Activated T-cell treated with anti-CD3 and anti-CD28 coated beads for 24 hours (primary cell): ENCODE measurements around the gene EPB41L4B.
"Not testable (repeated sequence)": the region's sequence is repeated elsewhere in the genome, so short reads cannot be mapped to it uniquely, and the experiment has no call there.

Source experiments
- DNase-seq: peaks from one replicate; pipeline ENCODE4 v3.0.0-alpha.2; 2020; ENCODE audit warnings: low read depth

The EPB41L4B gene

DNA sequence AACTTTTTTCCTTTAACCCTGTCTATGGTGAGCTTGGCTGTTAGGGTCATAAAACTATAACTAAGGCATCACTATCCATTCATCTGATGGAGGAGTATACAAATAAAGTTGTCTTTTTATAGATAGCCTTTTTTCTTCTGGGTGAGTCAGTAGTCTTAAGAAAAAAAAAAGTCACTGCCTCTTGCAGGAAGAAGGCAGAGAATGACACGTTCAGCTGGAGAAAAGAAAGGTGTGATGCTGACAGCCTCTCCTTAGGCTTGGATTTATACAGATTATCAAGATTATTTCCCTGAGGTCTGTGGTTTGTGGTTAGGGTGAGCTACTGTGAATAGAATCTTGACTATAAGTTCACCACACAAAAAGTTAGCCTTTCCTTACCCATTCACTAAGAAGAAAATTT lies 23.0 kb downstream of the EPB41L4B start:
- no peak for DNase-seq

DNA sequence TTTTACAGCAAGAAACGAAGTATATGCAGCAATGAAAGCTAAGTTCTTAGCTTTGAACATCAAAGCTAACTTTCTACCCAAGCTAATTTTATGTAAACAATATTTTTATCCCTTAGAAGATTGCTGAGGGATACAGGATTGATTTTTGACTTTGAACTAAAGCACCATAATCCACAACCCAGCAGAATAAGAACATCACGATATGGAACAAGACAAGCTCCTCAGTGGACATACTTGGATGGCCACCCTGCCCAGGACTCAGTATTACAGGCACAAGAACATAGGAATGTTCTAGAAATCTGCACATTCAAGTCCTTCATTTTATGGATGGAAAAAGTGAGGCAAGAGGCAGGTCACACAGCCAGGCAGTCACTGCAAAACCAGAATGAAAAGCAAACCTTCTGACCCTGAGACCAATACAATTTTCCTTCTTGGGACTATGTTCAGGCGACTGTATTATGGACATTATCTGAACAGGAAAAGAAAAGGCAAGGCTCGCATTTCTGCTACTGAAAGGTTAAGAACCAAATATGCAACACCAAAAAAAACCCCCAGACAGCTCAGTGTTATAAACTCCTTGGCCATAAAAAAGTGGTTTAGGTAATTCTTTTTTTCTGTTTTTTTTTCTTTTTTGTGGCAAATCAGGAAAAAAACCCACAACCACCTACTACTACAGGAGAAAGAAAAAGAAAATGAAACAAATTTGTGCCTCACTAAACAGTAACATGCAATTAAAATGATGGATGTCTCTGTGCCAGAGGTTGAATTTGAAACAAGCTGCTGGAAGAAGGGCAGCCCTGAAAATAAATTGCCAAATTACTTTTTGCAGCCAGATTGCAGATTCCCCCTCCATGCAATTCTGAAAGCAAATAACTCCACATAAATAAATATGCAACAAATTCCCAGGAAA lies 25.4 kb downstream of the EPB41L4B start:
- no peak for DNase-seq

DNA sequence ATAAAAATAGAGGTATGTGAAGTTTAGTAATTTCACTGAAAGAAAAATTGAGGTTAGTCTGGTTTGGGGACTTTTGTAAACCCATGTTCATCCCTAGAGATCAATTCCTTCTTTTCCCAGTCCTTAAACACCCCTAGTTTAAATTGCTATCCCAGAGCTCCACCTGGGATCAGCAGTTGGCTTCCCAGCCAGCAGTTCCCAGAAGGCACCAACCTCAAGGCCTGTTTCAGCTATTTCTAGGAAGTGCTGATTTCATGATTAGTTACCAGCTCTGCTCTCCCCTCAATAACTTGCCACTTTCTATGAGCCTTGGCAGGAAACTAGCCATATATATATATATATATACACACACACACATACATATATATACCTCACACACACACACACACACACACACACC lies 30.5 kb downstream of the EPB41L4B start:
- DNase-seq, result no peak

DNA sequence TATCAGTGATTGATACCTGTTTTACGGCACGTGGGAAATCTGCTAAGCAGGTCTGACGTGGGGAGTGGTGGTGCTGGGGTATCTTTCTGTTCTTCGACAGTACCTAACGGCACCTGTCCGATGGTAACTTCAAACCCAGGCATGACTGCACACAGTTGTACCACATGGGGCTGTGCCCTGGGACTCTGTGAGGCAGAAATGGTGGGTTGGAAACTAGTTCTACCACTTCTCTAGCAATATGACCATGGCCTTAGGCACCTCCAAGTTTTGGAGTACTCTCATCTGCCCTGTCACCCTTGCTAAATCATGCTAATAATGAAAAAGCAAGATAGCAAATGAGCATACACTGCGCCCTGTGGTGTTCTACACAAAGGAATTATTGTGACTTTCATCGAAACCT lies 30.9 kb downstream of the EPB41L4B start:
- DNase-seq, result no peak

DNA sequence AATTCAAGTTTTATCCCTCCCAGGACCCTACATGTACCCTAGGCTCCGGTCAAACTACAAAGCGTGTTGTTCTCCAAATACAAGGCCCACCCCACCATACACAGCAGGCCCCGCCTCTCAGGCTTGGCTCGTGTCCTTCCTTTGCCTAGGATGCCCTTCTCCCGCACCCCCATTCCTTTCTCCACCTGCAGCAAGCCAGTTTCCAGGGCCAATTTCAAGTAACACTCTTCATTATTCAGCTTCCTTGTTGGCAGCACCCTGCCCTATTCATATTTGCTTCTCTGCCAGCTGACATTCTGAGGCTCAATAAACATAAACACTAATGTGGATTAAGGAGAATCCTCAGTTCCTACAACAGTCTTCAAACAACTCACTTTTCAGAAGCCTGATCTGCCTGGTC lies 31.7 kb downstream of the EPB41L4B start:
- DNase-seq, result no peak

DNA sequence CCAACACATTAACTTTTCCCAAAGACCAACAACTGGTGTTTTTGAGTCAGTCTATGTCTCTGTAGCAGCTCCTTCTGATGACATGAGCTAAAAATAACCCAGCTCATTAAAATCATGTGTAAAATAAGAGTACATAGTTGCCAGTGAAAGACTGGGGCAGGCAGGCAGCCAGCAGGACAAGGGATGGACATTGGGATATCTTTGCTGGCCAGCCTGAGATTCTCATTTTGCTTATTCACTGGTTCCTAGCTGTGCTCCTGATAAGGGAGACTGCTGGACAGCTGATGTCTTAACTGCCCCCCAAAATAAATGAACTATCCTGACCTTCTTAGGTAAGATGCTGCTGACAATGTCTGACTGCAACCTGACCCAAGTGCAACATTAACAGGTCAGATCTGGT lies 33.9 kb downstream of the EPB41L4B start:
- no peak for DNase-seq

DNA sequence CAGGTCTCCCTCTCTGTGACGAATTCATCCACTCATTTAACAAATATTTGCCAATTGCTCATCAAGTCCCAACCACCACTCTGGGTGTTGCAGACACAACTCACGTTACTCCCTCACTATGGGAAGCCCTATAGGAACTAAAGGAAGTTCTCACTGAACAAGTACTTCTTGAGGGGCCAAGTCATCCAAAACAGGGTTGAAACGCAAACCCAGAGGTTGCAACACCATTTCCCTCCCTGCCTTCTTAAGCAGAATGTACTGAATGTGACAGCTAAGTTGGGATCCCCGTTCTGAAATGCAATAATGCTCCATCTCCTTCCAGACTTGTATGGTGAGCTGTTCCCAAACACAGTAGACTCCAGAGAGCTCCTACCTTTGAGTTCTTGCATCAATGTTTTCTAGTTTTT lies 34.3 kb downstream of the EPB41L4B start:
- no peak for DNase-seq

DNA sequence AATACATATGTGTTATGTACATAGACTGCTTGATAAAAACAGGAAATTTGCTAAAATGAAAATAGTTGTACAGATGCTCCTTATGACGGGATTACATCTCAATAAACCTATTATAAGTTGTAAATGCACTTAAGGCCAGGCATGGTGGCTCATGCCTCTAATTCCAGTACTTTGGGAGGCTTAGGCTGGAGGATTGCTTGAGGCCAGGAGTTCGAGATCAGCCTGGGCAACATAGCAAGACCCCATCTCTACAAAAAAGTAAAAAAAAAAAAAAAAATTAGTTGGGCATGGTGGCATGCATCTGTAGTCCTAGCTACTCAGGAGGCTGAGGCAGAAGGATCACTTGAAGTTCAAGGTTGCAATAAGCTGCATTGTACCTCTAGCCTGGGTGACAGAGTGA lies 37.2 kb downstream of the EPB41L4B start:
- DNase-seq, result not testable (repeated sequence)

DNA sequence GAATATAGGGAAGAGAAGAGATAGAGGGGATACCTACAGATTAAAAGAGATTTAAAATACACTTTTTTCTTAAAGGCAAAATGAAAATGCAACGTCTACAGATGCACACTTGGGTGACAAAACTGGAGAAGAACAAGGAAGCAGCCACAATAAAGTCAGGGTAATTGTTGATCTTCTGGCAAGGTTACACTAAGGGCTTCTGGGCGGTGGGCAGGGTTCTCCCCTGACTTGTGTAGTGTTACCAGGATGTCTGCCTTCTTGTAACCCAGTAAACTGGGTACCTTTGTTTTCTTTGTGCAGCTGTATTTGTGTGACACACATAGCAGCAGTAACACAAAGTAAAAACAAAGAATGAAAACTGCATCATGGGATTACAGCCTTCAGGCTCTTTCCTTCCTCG lies 37.8 kb downstream of the EPB41L4B start:
- DNase-seq, result no peak

DNA sequence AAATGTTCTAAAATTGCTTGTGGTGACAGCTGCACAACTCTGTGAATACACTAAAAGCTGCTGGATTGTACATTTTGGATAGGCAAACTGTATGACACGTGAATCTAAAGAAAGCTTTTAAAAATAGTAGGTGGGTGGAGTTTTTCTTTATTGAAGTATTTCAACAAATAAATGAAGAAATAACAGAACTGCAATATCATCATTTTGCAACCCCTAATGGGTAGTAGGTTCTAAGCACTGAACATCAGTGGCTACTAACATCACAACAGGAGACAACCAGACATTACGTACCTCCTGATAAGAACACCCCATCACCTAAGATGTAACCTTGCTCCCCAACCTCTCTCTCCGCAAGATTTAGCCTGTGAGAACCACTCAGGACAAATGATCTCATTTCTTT lies 38.6 kb downstream of the EPB41L4B start:
- DNase-seq, result no peak

DNA sequence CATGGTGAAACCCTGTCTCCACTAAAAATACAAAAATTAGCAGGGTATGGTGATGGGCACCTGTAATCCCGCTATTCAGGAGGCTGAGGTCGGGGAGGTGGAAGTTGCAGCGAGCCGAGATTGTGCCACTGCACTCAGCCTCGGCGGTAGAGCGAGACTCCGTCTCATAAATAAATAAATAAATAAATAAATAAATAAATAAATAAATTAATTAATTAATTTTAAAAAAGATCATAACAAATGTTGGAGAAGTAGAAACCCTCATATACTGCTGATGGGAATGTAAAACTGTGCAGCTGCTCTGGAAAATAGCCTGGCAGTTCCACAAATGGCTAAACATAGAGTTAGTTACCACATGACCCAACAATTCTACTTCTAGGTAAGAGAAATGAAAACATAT lies 39.3 kb downstream of the EPB41L4B start:
- DNase-seq, result no peak

DNA sequence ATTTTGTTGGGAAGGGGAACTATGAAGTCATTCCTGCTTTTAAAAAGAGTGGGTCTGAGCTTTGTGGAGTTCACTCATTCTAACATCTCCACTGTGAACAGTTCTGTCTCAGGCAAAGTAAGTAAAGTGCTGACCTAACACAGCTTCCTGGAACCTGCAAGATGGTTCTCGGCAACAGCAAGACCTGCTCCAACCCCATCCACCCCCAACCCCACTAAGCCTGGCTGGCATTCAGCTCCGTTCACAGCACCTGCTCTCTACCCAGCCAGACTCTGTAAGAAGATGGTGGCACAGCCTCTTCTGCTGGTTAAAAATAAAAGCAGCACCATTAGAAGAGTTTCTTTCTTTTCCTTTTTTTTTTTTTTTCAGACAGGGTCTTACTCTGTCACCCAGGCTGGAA lies 42.0 kb downstream of the EPB41L4B start:
- no peak for DNase-seq

DNA sequence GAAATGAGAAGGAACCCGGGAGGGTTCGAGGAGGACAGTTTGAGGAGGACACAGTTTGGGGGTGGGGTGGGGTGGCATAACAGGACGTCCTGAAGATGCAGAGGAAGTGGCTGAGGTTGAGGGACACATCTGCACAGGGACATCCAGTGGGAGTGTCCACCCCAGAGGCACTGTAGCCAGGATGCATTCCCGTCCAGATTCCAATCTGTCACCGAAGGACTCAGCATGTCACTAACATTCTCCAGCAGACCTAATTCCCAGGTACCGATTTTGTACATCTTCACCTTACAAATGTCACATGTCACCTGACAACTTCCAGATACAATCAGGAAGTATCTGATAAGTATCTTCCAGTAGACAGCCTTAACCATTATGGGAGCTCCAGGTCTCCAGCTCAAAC lies 42.6 kb downstream of the EPB41L4B start:
- no peak for DNase-seq

DNA sequence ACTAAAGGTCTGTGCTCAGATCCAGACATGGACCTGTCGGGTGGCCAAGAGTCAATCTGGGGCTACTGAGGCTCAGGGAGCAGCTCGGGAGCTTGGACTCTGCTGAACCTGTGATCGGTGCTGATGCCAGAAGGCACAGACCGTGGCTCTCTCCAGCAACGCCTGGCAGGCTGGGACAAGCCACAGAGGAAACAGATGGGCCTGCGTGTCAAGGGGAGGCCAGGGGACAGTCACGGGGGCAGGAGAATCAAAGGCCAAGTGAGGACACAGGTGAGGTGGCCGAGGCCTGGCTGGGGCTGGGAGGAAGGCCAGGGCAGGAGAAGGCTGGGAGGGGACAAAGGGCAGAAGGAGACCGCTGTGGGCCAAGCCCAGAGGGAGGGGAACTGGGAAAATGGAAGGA lies 43.4 kb downstream of the EPB41L4B start:
- DNase-seq, result no peak

DNA sequence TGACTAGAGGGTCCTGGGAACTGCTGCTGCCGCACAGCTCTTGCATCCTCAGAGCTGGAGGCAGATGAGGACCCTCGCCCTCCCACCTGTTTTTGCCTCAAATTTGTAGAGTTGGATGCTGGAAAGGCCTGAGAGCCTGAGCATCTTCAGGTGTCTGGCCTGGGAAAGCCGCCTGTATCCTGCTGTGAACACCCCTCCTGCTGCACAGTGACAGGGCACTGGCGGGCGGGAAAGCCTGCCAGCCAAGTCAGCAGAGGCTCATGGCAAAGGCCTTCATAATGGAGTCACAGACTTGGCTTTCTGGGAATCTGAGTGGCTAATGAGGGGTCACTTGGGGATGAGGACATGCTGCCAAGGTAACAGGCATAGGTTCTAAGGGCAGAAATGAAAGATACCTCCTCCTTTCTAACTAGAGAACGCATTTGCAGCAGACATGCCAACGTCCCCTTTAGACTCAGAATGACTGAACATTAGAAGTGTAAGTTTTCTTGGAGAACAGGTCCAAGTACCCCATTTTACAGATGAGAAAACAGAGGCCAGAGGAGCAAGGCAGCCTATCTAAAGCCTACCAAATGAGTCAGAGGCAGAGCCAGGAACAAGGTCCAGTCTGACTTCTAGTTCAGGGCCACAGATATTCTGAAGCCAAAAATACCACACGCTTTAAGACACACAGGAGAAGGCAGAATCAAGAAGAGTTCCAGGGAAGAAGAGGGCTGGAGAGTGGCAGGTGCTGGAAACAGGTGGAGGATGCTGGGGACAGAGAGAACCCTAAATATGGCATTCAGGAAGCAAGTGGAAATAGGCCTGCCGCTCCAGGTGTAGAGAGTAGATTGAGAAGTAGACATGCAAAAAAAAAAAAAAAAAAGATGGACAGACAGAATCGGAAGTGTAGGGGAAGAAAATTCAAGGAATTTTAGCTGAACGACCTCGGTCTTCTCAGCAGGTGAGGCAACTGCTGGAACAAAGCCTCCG lies 44.1 kb downstream of the EPB41L4B start:
- no peak for DNase-seq

DNA sequence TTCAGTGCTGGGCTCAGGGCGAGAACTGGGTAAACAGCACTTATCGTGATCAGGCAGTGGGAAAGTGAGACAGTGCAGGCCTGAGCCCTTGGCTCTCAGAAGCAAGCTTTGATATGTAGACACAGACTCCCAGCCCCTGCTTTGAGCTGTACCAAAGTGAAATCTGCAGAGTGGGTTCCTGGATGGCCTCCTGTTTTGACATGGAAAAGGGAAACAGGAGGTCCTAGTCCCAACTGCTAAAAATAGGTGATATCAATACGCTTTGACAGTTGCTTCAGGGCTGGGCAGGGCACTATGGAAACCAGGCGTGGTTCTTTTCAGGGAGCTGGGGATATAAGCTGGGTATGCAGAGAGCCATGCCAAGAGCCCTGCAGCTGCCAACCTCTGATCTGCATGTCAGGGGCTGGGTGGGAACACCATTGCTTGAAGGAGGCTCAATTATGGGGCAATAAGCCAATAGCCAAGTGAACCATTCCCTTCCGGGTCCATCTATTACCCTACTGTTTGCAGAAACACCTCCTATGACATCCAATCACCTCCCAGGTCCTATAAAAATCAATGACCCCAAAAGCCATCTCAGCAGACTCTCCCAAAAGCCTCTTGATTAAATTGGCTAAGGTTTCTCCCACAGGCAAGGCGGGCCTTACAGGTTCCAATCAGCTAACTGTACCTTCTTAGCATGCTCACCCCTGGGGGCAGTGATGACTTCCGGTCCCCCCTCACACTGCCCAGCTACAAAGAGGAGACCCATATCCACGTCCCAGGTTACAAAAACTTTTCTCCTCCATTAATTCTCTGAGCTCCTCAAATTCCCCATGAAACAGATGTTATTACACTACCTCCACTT lies 45.8 kb downstream of the EPB41L4B start:
- no peak for DNase-seq

DNA sequence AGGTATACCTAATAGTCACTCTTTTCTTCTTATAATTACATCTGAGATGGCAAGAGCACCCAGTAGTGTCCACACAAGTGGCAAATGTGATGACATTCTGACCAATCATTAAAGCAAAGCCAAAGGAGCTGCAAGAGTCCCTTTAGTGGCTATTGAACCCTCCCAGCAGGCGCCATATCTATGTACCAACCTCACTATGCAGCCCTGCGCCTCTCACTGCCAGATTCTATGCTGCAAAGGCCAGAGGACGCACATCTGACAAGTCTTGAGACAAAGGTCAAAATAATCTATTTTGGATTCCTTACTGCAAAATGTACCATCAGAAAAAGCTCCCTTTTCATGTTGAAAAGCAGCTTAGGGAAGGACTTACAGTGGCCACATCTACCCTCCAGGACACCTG lies 47.0 kb downstream of the EPB41L4B start:
- no peak for DNase-seq

DNA sequence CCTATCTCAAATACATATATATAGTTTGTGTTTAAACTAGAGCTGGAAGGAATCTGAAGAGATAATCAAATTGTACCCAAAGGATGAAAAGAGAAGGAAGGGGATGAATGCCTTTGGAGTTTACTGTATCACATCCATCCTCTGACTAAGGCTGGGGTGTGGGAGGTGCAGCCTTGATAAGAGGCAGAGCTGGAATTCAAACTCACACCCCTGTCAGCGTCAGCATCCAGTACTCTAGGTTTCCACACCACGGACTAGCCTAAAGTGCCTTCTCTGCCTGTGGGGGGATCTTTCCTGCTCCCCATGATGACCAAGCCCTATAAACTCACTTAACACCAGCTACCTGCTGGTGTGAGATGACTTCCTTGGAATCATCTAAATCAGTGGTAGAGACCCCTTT lies 48.1 kb downstream of the EPB41L4B start:
- no peak for DNase-seq

DNA sequence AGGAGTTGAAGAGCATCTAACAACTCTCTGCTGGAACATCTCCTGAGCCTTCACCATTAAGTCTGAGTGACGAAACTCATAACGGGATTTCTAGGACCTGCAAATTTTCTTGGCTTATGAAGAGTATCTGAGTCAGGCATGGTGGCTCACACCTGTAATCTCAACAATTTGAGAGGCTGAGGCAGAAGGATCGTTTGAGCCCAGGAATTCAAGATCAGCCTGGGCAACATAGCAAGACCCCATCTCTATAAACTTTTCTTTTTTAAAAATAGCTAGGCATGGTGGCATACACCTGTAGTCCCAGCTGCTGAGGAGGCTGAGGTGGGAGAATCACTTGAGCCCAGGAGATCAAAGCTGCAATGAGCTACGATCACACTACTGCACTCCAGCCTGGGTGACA lies 48.8 kb downstream of the EPB41L4B start:
- DNase-seq, result no peak

DNA sequence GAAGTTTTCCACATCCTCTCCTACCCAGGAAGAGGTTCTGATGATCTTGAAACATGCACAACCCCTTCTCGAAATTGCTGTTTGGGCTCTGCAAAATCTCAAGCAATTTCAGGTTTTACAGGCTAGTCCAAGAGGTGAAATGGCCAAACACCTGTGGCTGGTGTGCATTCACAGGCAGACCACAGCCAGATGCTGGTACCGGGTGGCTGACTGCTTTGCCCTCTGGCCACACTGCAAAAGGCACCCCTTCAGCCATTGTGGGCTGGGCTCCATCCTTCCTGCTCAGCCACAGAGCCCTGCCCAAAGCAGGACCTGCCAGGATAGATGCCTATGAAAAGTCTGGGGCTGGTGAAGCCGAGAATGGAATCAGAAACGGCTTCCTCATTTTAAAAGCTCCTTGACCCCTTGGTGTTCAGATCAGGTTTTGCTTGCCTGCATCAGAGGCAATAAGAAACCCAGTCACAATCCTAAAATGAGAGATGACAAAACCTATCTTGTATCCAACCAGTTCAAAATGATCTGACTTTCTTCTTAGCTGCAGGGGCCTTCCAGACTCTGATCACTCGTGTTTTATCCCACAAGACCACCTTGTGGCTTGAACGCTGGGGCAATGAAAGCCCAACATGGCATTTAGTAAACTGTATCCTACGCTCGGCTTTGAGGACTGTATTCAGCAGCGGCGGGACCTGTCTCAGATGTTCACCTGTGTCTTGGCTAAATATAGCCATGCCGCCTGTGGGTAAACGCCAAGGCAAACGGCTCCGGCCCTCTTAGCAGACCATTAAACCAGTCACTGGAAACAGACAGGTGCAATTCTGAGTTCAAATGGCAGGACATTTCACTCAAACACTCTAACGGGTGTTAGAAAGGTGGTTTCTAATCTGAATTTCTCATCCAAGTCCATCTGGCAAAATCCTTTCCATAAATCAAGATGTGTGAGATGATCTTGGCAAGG lies 49.6 kb downstream of the EPB41L4B start:
- no peak for DNase-seq

DNA sequence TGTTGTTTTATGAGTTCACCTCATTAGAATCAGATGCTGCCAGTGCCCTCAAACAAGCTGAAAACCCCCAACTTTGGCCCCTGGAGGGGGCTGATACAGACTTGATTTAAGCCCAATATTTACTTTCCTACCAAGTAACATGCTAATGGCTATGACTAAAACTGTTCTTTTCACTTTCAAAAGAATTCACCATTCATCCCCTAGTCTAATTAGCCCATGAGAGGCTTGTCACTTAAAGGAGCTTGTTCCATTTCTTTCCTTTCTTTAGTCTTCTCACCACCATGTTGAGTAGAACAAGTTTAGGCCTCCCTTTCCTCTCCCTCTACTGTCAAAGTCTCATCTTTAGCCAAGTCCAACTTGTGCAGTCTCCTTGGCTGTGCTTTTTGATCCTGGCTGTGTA lies 50.4 kb downstream of the EPB41L4B start:
- DNase-seq, result no peak
